ENCODE measurements around the gene BCL10.

- TF ChIP-seq POLR2A (IDR thresholded peaks at IDR 0.05; ENCODE audit: borderline replicate concordance, extremely low read depth, insufficient read depth, insufficient read length): no peak
- no peak for TF ChIP-seq CTCF (IDR thresholded peaks at IDR 0.05 in 2 of 3, conservative IDR thresholded peaks at IDR 0.05 in 1 of 3; ENCODE audit: borderline replicate concordance in 1 of 3, insufficient read depth in 1 of 3, low read depth in 2 of 3, low read length in 2 of 3)
- TF ChIP-seq ZNF274 (IDR thresholded peaks at IDR 0.05; ENCODE audit: low read depth, low read length): no peak
These were observed 21.1 kb upstream of the BCL10 start for GRCh38 chr1:85297538-85297854.

Measured in HCT116 (cell line).